ENCODE data around the gene THAP4.
"Not testable (repeated sequence)": the region's sequence is repeated elsewhere in the genome, so short reads cannot be mapped to it uniquely, and the experiment has no call there.

The THAP4 gene

DNA sequence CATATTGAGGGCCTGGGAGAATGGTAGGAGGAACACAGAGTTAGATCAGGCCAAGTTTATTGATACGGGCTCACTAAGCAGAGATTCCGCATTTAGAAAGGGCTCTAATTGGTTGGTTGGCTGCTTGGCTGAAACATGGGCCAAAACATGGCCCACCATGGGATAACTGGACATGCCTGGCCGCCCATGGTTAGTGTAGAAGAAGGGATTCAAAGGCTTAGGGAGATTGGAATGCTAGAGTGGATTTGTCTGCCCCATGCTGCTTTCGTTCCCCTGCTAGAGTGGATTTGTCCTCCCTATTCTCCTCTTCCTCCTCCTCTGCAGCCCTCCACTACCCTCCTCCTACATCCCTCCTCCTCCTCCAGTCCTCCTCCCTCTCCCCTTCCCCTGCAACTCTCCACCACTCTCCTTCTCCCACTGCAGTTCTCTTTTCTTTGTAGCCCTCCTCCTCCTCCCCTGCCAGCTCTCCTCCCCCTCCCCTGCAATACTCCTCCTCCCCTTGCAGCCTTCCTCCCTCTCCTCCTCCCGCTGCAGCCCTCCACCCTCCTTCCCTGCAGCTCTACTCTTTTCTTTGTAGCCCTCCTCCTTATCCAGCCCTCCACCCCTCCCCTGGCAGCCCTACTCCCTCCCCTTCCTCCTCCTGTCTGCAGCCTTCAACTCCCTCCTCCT is 61.2 kb downstream of the THAP4 start:
- Histone ChIP-seq H3K4me3 (replicated peaks; ENCODE audit: low read depth, low read length) (no peak overlapping the region), H3K36me3 (ENCODE audit: control insufficient read depth, insufficient read depth, low read length) (no peaks in the 10 kb centered on the region; the same call in 1 of the 2 replicates), H3K27me3 (replicated peaks; ENCODE audit: control insufficient read depth, insufficient read depth, low read length) (no peaks in the 10 kb centered on the region)
- TF ChIP-seq, protein P1, sequence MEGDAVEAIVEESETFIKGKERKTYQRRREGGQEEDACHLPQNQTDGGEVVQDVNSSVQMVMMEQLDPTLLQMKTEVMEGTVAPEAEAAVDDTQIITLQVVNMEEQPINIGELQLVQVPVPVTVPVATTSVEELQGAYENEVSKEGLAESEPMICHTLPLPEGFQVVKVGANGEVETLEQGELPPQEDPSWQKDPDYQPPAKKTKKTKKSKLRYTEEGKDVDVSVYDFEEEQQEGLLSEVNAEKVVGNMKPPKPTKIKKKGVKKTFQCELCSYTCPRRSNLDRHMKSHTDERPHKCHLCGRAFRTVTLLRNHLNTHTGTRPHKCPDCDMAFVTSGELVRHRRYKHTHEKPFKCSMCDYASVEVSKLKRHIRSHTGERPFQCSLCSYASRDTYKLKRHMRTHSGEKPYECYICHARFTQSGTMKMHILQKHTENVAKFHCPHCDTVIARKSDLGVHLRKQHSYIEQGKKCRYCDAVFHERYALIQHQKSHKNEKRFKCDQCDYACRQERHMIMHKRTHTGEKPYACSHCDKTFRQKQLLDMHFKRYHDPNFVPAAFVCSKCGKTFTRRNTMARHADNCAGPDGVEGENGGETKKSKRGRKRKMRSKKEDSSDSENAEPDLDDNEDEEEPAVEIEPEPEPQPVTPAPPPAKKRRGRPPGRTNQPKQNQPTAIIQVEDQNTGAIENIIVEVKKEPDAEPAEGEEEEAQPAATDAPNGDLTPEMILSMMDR (IDR thresholded peaks at IDR 0.05; ENCODE audit: insufficient read depth, low read length, poor library complexity, severe bottlenecking): no peak
- DNase-seq (ENCODE audit: extremely low read depth, insufficient read length): no peak

GRCh38 chr2:241574911-241575623 is 61.9 kb downstream of the THAP4 start:
- DNase-seq (ENCODE audit: extremely low read depth, insufficient read length): no peak
- TF ChIP-seq, protein P1 (IDR thresholded peaks at IDR 0.05; ENCODE audit: insufficient read depth, low read length, poor library complexity, severe bottlenecking): no peak
- Histone ChIP-seq H3K36me3 (ENCODE audit: control insufficient read depth, insufficient read depth, low read length) (no peaks in the 10 kb centered on the region; the same call in 1 of the 2 replicates), H3K4me3 (replicated peaks; ENCODE audit: low read depth, low read length) (no peak overlapping the region), H3K27me3 (replicated peaks; ENCODE audit: control insufficient read depth, insufficient read depth, low read length) (no peaks in the 10 kb centered on the region)

- Histone ChIP-seq H3K36me3 (ENCODE audit: control insufficient read depth, insufficient read depth, low read length) (no peaks in the 10 kb centered on the region; the same call in 1 of the 2 replicates), H3K27me3 (replicated peaks; ENCODE audit: control insufficient read depth, insufficient read depth, low read length) (no peaks in the 10 kb centered on the region), H3K4me3 (replicated peaks; ENCODE audit: low read depth, low read length) (no peak overlapping the region)
- DNase-seq (ENCODE audit: extremely low read depth, insufficient read length): no peak
- TF ChIP-seq, protein P1 (IDR thresholded peaks at IDR 0.05; ENCODE audit: insufficient read depth, low read length, poor library complexity, severe bottlenecking): no peak
Observed at GRCh38 chr2:241573741-241574140, 63.2 kb downstream of the THAP4 start.

- not testable (repeated sequence) for H3K4me3 ChIP-seq (replicated peaks; ENCODE audit: low read depth, low read length); H3K27me3 ChIP-seq (replicated peaks; ENCODE audit: control insufficient read depth, insufficient read depth, low read length); H3K36me3 ChIP-seq (ENCODE audit: control insufficient read depth, insufficient read depth, low read length); DNase-seq (ENCODE audit: extremely low read depth, insufficient read length)
Observed at GRCh38 chr2:241572915-241573651, 63.9 kb downstream of the THAP4 start.

DNA sequence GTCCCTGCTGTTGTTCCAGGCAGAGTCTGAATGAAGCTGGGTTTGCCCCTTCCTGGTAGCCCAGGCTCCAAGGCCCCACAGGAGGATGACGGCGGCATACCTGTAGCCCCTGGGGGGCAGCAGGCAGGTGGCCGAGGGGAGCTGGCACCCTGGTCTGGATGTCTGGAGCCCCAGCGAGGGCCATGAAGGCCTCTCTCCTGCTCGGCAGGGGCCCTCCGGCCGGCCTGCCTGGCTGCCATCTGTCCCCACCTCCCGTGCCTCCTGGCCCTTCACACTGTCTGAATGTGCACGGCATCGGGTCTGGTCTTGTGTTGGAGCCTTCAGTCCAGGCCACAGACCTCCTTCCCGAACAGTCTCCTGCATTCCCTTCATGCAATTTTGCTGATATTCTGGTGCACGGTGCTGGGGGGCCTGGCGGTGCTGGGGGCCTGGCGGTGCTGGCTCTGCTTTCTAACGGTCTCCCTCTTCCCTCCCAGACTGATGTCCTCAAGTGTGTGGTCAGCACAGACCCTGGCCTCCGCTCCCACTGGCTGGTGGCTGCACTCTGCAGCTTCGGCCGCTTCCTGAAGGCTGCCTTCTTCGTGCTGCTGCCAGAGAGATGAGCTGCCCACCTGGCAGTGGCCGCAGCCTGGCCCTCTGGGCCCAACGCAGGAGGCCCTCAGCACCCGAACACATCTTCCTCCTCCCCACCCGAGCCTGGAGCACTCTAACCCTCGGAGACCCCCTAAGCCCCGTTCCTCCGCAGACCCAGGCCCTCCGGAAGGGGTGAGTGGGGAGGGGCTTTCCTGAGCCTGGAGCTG is 64.9 kb downstream of the THAP4 start:
- Histone ChIP-seq H3K36me3 (ENCODE audit: control insufficient read depth, insufficient read depth, low read length) (no peaks in the 10 kb centered on the region; the same call in 1 of the 2 replicates), H3K27me3 (replicated peaks; ENCODE audit: control insufficient read depth, insufficient read depth, low read length) (no peaks in the 10 kb centered on the region), H3K4me3 (replicated peaks; ENCODE audit: low read depth, low read length) (no peak overlapping the region)
- TF ChIP-seq, protein P1 (IDR thresholded peaks at IDR 0.05; ENCODE audit: insufficient read depth, low read length, poor library complexity, severe bottlenecking): no peak
- no peak for DNase-seq (ENCODE audit: extremely low read depth, insufficient read length)

Data from GM06990 (cell line).